GM19438 (cell line): ENCODE data around the gene BNIP5.
"Not testable (repeated sequence)": the region's sequence is repeated elsewhere in the genome, so short reads cannot be mapped to it uniquely, and the experiment has no call there.

Experiments used
- ATAC-seq: cut with Tn5 transposase; IDR thresholded peaks from one replicate; pipeline ENCODE4 v1.9.1; 2021; ENCODE audit warnings: low read depth; ENCODE audit not compliant: unreplicated experiment

BNIP5 gene

DNA sequence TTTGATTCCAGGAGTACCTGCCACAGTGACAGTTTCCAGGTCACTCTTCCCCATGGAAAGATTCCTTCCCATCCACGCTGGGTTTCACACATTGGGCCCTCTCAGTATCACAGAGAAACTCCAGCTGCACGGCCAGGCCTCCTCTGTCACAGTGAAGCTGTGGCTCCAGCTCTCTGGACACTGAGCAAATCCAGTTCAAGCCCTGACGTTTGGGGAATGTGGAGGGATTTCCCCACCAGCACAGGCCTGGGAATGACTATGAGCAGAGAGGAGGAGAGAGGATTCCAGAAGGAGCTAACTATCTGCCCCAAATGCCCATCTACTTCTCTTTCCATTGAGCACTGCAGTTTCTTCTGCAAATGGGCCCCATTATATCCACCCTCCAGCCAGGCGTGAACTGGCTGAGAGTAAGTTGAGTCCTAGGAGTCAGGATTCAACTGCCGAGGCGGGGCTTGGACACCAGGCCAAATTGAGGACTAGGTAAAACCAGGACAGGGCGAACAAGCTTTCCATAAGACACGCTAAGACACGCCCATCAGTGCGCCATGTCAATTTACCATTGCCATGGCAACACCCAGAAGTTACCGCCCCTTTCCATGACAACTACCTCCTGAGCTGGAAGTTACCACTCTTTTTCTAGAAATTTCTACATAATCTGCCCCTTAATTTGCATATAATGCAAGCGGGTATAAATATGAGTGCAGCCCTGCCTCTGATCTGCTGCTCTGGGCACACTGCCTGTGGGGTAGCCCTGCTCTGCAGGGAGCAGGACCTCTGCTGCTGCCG, 9.2 kb upstream of the BNIP5 start:
- no peak for ATAC-seq

DNA sequence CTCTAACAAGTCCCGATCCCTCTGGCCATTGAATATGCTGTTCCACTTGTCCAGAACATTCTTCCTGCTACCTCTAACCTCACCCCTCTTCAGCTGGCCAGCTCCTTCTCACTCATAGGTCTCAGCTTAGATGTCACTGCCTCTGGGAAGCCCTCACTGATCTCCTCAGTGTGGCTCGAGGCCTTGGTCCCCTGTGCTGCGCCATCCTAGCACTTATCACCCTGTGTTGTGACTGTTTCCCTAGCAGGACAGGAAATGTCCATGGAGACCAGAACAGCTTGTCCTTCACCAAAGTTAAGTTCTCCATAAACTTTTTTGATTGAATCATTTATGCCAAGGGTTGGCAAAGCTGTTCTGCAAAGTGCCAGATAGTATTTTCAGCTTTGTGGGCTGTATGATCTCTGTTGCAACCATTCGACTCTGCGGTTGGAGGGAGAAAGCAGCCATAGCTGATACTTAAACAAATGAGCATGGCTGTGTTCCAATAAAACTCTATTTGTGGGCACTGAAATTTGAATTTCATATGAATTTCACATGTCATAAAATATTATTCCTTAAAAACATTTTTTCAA, 6.5 kb upstream of the BNIP5 start:
- ATAC-seq: no peak

DNA sequence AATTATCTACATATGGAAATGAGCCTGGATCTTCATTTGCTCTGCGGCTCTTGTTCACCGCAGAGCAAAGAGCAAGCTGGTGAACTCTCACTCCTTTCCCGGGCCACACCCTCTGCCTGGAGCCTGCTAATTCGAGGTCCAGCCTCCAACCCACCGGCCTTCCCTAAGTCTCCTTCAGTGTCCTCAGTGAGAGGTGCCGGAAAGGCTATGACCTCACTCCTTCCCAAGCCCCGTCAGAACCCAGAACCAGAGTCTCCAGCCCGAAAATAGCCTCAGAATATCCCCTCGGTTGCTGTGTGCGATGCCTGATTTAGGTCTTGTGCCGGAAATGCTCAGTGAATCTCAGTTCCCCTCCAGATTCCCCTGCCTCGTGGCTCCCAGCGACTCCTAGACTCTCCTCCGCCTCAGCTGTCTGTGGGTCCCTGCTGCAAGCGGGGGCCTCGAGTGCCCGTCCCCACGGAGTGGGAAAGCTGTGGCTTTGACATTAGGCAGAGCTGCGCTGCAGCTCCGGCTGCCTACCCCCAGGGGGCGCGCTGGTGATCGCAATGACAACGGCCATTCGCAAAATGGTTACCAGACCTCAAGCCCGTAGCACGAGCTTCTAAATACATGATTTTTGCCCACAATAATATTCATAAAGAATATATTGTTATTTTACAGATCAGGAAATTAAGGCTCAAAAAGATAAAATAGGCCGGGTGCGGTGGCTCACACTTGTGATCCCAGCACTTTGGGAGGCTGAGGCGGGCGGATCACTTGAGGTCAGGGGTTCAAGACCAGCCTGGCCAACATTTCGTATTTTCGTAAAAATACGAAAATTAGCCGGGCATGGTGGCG, 4.1 kb upstream of the BNIP5 start:
- ATAC-seq: no peak

DNA sequence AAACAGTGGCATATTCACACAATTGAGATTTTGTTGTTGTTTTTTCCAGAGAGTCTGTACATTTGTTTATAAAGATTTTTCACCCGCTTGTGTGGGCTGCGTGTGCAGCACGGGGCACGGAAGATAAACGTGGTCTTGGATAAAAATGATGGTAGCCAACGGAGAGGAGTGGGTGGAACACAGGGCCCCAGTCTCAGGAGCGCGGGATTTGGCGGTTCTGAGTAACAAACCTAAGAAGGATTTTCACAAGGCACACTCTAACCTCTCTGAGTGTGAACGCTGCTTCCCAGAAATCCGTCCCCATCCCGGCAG, 3.6 kb upstream of the BNIP5 start:
- no peak for ATAC-seq

DNA sequence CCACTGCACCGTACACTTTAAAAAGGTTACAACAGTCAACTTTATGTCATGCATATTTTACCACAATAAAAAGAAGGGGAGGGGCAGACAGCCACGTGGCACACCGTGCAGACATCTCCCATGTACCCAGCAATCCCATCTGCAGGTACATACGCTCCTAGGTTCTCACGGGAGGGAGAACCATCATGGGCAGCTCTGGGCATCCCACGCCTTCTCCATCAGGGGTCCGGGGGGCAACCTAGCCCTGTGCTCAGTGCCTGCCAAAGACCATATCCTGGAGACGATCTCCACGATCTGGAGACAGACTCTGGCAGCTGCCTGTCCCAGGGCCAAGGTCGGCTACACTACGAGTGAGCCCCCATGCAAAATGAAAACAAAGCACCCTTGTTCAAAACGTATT, 2.5 kb upstream of the BNIP5 start:
- no peak for ATAC-seq

DNA sequence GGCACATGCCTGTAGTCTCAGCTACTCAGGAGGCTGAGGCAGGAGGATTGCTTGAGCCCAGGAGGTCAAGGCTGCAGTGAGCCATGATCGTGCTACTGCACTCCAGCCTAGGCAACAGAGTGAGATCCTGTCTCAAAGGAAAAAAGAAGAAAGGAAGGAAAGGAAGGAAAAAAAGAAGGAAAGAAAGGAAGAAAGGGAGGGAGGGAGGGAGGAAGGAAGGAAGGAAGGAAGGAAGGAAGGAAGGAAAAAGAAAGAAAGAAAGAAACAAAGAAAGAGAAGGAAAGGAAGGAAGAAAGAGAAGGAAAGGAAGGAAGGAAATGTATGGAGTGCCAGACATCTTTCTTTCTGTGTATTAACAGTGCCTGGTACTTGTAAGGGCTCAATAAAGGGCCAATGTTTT, 1.5 kb upstream of the BNIP5 start:
- not testable (repeated sequence) for ATAC-seq

DNA sequence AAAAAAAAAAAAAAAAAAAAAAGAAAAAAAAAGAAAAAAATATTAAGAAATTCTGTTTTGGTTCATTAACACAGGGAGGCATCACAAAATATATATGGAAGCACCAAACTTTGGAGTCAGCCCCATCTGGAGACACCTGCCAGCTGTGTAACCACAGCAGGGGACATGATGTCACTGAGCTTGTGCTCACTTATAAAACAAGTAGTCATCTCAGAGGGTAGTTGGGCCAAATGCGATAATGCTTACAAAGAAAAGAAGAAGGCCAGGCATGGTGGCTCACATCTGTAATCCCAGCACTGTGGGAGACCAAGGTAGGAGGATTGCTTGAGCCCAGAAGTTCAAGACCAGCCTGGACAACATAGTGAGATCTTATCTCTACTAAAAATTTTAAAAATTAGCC, 1.1 kb upstream of the BNIP5 start:
- no peak for ATAC-seq

DNA sequence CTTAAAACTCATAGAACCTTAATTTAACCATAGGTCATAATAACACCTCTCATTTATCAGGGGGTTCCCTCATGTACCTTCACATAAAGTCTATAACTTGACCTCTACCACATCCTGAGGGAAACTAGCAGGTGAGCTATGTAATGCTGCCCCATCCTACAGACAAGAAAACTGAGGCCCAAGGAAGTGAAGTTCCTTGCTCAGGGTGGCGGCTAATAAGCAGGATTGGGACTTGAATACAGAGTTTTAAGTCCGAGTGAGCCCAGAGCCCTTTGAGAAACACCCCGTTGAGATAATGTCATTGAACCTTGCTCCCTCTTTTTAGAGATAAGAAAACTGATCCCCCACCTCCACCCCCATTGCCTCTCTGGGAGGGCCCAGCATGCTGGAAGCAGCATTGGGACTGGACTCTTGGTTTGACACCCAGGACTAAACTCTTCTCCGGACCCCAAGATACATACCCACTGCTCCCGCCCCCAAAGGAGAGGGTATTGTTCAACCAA, 429 bp downstream of the BNIP5 start:
- no peak for ATAC-seq

DNA sequence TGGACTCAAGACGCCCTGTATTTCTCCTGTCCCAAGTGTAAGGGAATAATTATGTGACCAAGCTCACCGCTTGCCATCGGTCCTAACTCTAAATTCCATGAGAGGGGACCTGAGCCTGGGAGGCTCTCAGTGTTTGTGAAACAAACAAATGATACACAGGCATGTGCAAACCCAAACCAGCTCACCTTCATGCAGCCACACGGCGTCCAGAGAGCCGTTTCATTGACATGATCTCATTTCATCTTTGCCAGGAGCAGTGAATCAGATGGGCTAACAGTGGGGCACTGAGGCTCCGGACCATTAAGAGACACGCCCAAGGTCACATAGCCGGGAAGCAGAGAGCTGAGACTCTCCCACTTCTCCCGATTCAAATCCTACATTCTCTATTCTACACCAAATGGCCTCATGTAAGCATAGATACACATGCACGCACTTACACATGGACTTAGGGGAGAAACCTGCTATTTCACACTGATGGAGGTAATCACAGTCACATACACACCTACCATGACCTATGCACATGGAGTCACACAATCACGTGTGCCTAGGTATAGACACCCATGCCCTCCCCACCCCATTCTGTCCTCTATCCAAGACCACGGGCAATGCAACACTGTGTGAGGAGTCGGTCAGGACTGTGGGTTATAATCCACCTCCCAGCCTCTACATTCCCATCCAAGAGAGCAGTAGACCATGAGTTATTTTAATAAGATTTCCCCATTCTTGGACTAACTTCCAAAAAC, 1.1 kb downstream of the BNIP5 start:
- ATAC-seq: no peak

DNA sequence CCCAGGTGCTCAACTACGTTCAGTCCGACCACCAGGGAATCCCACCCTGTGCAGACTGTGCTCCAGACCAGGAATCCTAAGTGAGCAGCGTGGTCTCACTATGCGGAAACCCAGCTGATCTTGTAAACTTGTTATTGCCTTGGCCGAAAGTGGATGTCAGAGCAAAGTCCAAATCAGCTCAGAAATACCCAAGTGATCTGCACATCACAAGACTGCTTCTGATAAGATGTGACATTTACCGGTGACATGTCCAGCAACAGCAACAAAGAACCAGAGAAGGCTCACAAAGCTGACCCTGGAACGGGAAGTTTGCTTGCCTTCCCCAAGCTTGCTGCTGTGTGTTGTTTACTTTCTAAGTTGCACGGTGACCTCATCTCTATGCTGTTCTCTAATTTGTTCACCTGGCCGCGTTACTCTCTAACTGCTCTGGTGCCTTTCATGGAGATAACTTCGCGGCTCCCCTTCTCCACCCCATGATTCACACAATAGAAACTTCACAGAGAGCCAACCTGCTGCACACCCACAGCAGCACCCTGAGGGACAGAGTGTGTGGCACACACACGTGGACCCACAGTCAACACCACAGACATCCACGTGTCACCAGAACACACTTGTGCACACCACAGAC, 1.7 kb downstream of the BNIP5 start:
- ATAC-seq: no peak

DNA sequence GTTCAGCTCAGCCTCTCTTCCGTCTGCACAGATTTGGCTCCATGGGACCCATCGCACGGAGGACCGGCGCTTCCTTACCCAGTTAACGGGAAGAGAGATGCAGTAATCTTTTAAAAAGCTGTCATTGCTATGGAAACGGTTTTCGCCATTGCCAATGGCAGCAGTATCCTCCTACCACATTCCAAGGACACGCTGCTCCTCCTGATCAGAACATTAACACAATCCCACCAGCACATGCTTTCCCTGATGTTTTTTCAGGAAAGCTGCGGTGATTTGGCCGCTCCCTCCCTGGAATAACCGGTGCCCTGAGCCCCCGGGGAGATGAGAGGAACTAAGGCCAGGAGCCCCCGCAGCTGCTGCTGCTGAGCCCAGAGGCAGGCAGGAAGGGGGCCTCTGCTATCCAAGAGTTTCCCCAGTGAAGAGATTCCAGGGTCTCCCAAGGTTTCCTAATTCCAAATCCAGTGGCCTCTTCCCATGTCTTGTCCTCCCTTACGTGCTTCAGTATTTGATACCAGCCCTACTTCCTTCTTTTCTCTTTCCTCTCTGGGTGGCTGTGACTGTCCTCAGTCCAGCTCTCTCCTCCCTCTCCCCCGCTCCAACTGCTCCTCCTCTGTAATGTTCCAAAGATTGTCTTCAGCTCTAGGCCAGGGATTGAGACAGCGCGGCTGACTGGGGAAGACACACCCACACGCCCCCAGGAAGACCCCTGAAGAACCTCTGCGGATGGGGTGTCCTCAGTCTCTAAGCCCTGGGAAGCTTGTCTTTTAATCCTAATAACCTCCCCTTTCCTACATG, 2.6 kb downstream of the BNIP5 start:
- no peak for ATAC-seq

DNA sequence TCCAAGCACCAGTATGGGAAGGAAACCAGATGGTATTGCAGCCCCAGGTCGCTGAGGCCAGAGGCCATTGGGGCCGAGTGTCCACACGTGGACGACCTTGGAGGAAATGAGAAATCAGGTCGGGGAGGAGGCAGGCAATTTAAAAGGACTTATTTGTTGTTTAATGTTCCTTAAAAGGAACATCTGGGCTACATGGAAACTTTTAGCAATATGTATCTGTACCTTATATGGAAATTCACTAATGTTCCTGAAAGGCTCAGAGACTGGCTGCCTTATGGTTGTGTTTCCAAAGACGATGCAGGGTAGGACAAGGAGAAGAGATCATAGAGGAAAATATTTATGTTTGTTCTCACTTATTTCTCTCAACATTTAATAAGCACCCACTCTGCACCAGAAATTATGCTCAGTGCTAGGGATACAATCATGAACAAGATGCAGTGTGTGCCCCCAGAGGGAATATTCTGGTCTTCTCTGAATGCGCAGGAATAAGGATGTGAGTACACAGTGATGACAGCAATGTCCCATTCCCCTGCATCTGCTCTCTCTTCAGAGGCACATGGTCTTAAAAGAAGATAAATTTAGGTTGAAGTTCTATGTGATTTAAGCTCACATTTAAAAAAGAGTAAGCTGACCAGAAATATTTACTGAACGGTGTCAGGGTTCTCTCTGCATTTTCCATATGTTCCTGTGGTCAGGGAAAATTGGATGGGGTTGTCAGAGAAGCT, 3.4 kb downstream of the BNIP5 start:
- ATAC-seq: no peak

DNA sequence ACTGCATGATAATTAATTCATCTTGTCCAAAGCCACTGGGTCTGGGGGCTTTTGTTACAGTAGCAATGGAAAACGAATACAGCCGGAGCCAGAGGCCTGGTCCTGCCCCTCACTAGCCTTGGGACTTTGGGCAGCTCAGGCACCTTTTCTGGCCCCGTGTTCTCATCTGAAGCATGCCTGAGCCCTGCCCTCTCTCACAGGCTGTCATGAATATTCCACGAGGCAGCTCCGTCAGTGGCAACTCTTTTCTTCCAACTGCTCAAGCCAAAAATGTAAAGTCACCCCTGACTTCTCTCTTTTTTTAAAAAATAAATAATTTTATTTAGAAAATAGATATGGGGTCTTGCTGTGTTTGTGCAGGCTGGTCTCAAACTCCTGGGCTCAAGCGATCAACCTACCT, 5.3 kb downstream of the BNIP5 start:
- ATAC-seq: no peak

DNA sequence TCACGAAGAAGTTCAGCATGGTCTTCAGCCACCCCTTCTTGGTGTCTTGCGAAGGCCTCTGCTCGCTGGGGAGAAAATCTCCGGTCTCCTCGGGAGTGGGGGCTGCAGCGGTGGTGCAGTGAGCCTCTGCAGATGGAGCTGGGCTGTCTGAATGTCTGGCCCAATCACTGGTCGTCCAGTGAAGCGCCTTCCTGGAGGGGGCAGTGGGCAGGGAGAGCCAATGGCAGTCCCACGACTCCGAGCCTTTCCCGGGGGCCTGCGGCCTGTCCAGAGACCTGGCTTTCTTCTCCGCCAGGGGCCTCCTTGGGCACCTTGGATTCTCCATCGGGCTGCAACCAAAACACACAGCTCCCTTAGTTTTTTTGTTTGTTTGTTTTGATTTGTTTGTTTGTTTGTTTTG, 6.3 kb downstream of the BNIP5 start:
- ATAC-seq: no peak

DNA sequence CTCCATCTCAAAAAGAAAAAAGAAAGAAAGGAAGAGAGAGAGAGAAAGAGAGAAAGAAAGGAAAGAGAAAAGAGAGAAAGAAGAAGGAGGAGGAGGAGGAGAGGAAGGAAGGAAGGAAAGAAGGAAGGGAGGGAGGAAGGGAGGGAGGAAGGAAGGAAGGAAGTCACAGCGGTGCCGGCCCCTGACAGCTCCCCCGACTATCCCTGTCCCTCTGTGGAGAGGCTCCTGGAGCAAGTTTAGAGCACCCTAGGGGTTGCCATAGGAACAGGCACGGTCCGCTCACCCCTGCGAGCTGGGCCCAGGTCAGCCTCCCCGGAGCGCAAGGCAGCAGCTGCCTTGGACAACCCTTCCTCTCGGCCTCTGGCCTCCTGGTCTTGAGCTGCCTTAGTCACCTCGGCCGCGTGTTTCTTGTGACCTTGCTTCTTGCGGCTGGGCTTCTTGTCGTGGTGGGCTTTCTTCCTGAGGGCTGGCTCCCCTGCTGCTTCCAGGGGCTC, 6.8 kb downstream of the BNIP5 start:
- no peak for ATAC-seq

DNA sequence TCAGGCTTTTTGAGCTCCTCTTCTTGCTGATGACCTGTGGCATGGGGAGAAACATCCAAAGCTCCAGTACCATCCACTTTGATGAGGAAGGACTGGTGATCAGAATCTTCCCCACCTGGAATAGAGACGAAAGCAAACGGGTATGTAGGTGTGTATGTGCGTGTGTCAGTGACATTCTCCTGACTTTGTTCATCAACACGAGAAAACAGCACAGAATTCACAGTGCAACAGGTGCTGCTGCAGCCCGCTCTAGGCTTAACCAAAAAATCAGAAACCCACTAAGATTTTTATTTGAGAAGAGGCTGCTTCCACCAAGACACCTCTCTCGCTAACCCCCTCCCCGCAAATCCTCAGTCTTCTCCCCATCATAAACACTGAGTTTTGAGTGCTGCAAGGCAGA, 8.1 kb downstream of the BNIP5 start:
- ATAC-seq: no peak

DNA sequence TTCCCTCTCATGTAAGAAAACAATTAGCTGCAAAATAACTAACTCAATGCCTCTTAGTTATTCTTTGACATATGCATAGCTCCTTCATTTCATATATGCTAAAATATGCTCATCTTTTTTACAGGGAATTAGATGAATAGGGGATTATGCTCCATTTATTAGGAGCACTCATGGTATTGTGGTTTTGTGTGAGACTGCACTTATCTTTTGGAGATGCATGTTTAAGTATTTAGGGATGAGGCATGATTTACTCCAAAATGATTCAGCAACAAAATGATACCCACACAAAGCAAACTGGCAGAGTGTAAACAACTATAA, 8.8 kb downstream of the BNIP5 start:
- no peak for ATAC-seq

DNA sequence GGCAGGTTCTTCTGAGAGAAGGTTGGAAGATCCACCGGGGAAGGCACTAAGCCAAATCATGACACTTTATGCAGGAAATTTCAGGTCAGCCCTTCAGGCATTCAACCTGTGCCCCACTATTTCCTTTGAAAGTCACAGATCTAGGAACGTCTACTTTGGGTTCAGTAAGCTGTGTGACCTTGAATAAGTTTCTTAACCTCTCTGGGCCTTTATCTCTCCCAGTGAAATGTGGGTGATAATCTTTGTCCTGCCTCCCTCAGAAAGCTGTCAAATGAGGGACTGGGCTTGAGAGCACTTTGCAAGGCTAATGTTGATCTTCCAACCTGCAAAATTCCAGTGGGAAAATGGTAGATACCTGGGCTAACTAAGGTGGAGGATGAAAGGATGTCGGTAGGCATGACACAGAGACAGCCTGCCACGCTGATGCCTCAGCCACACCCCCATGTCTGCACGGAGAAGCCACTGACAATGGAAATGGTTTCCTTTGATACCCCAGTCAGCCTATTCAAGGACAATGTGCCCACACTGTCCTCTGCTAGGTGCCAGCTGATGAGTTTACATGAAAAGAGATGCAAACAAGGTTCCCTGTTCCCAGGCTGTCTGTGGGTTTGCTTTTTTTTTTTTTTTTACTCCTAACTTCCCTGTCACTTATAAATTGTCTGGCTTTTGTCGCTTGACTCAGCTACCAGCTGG, 9.3 kb downstream of the BNIP5 start:
- ATAC-seq: no peak
